NCI-H82 (cell line): ENCODE measurements around the gene RPUSD3.
"Not testable (repeated sequence)": the region's sequence is repeated elsewhere in the genome, so short reads cannot be mapped to it uniquely, and the experiment has no call there.

Experiments used
- DNase-seq: peaks from one replicate; lab custom pipeline; 2025; lab: John Stamatoyannopoulos, UW

RPUSD3 gene, protein sequence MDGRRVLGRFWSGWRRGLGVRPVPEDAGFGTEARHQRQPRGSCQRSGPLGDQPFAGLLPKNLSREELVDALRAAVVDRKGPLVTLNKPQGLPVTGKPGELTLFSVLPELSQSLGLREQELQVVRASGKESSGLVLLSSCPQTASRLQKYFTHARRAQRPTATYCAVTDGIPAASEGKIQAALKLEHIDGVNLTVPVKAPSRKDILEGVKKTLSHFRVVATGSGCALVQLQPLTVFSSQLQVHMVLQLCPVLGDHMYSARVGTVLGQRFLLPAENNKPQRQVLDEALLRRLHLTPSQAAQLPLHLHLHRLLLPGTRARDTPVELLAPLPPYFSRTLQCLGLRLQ

DNA sequence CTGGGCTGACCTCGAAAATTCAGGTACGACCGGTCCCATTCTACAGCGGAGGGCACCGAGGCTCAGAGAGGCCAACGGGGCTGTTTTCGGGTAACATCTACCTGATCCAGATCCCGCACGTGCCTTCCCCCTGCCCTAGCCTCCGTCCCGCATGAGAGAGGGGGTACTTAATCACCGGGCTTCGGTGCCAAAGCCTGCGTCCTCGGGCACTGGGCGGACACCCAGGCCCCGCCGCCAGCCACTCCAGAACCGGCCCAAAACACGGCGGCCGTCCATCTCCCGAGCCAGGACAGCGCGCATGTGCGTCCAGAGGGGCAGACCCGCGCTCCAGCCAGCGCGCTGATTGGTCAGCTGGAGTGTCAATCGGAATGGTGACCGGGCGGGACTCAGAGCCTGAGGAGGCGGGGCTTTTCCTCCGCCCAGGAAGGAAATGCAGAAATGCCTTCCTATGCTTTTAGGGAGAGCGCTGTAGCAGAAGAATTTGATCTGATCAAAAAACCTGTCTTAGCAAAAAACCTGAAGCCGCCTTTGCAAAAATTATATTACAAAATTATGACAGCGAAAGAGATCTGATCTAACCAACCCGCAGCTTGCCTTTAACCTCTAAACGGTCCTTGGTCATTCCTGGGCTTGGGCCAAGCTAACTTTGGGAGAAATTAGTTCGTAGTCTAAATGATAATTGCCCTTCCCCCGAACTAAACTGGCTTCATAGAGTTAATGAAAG, at the start of gene RPUSD3:
Gene RPUSD3, minus strand, starts transcription at position 294 of the 724 bp plus-strand sequence. Its CDS starts 18 bp downstream, at position 276.
- peak; percentile 94 for DNase-seq

DNA sequence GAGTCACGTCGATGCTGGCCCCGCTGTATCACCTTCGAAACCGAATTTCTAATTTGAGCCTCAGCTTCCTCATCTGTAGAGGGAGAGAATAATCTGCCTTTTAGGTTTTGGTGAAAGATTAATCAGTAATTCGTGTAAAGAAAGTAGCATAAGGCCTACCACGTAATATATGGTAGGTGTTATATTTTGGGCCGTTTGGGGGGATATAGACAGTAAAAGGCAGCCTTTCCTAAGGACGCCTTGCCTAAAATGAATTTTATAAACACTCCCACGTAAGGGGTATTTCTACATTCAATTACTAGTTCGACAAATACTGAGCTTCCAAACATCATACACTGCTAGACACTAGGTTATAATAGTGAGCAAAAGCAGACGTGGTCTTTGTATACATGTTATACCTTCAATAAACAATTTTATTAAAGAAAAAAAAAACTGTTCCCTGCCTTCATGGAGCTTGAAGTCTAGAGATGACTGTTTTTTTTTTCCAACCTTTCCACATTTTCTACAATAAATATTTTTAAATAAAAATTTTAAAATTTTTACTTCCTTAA, 47.3 kb upstream of the RPUSD3 start:
- no peak for DNase-seq

DNA sequence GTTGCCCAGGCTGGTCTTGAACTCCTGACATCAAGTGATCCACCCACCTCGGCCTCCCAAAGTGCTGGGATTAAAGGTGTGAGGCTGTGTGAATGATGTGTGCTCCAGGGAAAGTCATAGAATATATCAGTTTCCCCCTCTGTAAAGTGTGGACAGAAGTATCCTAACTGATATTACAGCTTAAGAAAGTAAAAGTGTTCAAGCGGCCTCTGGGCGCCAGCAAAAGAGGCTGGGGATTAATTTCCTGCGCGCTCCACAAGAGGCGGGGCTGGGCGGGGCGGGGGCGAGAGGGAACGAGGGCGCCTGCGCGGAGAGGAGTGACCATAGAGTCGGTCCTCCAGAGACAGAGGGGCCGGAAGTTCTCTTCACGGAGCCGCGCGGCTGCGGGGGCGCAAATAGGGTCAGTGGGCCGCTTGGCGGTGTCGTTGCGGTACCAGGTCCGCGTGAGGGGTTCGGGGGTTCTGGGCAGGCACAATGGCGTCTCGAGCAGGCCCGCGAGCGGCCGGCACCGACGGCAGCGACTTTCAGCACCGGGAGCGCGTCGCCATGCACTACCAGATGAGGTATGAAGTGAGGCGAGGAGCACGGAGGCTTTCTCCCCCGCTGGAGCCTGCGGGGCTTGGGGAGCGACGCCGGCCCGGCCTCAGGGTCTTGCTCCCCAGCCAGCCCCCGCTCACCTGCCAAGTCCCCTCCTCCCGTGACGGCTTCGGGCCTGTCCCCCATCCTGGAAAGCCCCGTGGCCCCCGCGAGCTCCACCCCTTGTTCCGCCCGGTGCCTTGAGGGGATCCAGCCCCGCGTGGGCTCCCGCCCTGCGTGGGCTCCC, 46.7 kb upstream of the RPUSD3 start, which contains the start of gene JAGN1:
Gene JAGN1, plus strand, starts transcription at position 362 of the 823 bp plus-strand sequence. Its CDS starts 113 bp downstream, at position 475.
- DNase-seq, result peak; percentile 94

DNA sequence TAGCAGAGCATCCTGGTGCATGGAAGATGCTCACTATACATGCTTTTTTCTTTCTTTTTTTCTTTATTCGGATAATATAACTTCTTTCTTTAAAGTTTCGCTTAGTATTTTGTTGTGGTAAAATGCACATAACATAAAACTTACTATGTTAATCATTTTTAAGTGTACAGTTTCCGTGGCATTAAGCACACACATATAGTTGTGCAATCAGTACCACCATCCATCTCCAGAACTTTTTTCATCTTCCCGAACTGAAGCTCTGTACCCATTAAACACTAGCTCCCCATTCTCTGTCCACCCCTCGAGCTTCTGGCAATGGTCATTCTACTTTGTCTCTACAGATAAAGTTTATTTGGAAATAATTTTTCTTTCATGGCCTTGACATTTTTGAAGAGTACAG, 45.6 kb upstream of the RPUSD3 start:
- DNase-seq, result no peak

DNA sequence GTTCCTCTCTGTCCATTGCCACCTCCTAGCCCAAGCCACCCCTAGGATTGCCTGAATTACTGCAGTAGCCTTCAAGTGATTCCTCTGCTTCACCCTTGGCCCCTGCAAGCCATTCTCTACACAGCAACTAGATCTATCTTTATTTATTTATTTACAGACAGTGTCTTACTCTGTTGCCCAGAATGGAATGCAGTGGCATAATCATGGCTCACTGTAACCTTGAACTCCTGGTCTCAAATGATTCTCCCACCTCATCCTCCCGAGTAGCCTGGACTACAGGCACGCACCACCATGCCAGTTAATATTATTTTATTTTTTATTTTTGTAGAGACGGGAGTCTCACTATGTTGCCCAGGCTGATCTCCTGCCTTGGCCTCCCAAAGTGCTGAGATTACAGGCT, 44.7 kb upstream of the RPUSD3 start:
- no peak for DNase-seq

DNA sequence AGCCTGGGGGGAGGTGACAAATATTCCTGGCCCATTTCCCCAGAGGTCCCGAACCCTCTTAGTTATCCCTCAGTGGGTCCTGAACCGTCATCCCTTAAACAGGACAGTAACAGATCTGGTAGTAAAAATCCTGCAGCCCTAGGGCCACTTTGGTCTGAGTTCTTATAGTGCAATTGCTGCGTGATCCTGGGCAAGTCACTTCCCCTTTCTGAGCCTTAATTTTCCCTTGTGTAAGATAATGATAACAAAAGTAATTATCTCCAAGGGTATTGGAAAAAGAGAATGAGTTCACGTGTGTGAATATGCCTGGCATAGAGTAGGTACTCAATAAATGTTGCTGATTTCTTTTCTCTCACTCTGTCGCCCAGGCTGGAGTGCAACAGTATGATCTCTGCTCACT, 43.7 kb upstream of the RPUSD3 start:
- DNase-seq, result no peak

DNA sequence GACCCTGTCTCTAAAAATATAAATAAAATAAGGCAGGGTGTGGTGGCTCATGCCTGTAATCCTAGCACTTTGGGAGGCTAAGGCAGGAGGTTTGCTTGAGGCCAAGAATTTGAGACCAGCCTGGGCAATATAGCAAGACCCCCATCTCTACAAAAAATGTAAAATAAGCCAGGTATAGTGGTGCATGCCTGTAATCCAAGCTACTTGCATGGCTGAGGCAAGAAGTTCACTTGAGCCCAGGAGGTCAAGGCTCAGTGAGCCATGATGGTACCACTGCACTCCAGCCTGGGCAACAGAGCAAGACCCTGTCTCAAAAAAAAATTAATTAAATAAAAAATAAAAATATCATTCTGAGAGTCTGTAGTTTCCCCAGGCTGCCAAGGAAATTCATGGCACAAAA, 42.5 kb upstream of the RPUSD3 start:
- no peak for DNase-seq

DNA sequence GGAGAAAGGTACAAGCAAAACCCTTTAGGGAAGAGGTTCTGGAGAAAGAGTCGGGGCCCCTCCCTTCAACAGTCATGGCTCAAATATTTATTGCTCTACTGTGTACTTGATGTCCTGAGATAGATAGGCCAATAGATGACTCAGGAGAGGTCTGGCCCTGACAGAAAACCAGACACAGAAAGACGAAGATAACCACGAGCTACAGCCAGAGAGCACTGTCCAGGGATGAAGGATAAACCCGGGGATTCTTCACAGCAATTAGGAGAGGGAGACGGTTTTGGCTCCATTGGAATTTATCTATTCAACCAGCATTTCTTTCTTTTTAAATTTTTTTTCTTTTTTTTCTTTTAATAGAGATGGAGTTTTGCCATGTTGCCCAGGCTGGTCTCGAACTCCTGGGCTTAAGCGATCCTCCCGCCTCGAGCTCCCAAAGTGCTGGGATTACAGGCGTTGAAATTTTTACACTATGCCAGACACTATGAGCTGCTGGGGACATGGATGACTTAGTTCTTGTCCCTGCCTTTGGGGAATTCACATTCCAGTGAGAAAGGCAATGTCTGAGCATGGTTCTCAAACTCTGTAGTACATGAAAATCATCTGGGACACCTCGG, 40.9 kb upstream of the RPUSD3 start:
- no peak for DNase-seq

DNA sequence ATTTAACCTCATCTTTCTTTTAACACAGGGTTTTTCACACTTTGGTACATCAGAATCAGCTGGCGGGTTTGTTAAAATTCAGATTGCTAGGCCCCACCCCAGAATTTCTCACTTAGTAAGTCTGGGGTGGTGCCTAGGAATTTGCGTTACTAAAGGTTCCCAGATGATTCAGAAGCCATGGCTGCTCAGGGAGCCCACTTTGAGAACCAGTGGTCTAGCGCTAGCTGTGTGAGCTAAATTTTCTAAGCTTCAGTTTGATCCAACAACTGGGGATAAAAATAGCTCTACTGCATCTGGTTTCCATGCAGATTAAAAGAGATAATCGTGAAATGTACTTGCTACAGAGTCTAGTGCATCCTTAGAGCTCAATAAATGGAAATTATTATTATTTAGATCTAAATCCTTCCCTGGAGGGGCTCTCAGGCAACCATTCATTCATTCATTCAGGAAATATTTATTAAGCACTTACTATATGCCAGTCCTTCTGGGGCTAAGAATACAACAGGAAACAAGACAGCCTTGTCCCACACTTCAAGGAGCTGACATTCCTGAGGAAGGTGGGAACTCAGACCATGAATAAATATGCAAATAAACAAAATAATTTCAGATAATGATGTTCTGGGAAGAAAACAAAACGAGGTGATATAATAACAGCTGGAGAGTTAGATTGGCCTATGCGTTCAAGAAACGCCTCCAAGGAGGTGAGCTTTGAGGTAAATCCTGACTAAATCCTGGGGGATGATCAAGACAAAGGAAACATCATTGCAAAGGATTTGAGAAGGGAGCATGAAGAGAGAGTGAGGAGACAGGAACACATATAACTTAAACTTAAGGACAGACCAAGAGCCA, 40.1 kb upstream of the RPUSD3 start:
- DNase-seq, result no peak

DNA sequence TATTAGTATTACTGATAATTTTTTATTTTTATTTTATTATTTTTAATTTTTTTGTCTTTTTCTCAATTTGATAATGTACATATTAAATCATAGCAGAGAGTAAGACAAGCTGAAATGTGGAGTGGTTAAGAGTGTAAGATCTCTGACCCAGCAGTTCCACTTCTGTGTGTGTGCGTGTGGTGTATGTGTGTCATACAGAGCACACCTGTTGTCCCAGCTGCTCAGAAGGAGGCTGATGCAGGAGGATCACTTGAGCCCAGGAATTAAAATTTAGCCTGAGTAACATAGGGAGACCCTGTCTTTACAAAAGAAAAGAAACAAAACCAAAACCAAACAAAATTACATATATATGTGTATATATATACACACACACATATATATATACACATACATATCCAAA, 37.6 kb upstream of the RPUSD3 start:
- DNase-seq, result peak; percentile 34

DNA sequence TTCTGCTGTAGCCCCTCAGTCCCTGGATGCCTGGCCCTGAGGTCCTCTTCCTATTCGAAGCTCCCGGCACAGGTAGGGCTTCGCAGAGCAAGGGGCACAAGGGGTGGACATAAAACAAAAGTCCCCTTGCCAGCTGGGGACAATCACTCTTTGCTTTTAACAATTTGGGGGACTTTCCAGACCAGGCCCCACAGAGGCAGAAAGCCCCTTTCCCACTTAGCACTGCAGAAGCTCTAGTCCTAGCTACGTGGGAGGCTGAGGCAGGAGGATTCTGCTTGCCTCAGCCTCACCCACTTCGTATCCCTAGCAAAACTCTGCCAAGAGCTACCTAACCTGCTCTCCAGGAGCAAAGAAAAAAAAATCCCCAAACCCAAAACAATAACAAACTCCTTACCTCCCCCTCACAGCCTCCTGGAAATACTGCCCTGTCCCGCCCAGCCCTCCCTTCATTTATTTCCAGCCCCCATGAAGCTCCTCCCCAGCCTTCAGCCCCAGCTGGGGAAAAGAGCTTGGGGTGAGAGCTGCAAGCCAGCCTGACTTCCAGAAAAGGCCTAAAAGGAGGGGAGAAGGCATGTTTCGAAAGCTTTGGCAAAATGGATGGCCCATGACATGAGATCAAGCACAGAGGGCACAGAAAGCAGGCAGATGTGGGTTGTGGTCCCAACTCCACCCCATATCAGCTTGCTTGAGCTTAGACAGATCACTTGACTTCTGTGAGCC, 36.2 kb upstream of the RPUSD3 start, which contains the start of gene CIDEC:
Gene CIDEC, minus strand, starts transcription at position 424 of the 720 bp plus-strand sequence. CDS start 1,767 bp downstream, outside the sequence.
- peak; percentile 20 for DNase-seq

DNA sequence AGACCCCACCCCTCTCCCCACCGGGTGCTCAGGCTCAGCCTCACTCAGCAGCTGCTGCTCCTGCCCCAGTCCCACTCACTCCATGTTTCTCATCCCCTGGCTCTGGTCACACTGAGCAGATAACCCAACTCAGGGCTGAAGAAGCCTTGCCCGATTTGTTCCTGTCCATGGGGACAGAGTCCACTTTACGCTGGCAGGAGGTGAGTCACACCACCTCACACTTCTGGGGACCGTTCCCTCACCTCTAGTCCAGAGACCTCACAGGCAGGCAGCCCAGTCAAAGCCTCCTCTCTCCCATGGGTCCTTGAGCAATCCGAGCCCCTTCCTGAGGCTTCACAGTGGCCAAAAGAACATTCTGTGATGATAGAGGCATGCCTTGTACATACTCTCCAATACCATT, 34.9 kb upstream of the RPUSD3 start:
- DNase-seq, result no peak

DNA sequence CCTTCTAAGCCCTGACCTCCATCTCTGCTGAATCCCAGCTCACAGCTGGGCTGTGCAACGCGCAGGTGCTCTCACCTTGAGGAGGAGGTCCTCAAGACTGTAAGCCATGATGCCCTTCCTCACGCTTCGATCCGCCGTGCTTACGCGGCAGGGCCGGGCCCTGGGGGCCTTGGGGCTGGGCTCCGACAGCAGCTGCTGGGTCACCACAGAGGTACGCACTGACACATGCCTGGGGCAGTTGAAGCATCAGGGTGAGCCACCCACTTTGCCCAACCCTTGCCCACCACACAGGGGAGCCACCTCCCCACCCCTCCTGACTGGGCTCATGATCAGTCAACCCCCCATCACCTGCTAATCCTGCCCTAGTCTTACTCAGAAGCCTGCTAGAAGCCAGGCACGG, 33.2 kb upstream of the RPUSD3 start:
- DNase-seq, result no peak

DNA sequence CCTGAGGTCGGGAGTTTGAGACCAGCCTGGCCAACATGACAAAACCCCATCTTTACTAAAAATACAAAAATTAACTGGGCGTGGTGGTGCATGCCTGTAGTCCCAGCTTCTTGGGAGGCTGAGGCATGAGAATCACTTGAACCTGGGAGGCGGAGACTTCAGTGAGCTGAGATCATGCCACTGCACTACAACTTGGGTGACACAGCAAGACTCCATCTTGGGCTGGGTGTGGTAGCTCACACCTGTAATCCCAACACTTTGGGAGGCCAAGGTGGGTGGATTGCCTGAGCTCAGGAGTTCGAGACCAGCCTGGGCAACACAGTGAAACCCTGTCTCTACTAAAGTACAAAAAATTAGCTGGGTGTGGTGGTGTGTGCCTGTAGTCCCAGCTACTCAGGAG, 32.4 kb upstream of the RPUSD3 start:
- not testable (repeated sequence) for DNase-seq

DNA sequence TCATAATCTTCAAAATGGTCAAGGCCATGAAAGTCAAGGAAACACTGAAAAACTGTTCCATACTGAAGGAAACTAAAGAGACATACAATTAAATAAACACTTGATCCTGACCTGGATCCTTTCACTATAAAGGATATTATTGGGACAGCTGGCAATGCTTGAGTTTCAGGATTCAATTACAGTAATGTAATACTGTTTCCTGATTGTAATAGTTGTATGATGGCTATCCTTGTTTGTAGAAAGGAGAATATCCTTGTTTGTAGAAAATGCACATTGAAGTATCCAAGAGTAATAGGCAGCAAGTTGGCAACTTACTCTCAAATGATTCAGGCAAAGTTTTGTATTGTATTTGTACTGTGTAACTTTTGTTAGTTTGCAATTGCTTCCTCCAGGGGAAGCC, 31.6 kb upstream of the RPUSD3 start:
- no peak for DNase-seq

DNA sequence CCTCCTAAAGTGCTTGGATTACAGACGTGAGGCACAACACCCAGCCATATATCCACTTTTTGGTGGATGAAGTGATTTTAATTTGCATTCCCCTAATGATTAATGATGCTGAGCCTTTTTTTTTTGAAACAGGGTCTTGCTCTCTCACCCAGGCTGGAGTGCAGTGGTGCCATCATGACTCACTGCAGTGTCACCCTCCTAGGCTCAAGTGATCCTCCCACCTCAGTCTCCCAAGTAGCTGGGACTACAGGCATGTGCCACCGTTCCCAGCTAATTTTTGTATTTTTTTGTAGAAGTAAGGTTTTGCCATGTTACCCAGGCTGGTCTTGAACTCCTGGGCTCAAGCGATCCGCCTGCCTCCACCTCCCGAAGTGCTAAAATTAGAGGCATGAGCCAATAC, 28.3 kb upstream of the RPUSD3 start:
- DNase-seq, result not testable (repeated sequence)

DNA sequence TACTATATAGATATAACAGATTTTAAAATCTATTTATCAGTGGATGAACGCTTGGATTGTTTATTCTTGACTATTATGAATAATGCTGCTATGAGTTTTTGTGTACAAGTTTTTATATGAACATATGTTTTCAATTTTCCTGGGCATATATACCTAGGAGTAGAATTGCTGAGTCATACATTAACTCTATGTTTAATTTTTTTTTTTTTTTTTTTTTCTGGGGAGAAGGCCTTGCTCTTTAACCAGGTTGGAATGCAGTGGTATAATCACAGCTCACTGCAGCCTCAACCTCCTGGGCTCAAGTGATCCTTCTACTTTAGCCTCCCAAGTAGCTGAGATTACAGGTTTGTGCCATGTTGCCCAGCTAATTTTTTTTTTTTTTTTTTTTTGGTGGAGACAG, 27.2 kb upstream of the RPUSD3 start:
- no peak for DNase-seq

DNA sequence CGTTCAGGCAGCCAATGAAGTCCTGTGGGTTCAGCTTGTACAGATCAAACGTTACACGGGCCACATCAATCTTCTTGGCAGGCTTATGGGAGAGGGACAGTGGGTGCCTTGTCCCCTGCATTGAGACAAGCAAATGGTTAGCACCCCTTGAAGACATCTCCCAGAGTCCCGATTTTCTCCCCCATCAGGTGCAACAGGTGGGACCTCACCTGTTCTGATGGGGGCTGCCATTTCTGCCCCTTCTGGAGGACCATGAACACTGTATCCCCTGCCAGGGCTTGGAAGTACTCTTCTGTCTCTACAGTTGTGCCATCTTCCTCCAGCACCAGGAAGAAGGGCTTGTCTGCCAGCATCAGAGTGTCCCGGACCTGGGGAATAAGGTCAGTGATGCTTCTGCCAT, 26.1 kb upstream of the RPUSD3 start:
- no peak for DNase-seq

DNA sequence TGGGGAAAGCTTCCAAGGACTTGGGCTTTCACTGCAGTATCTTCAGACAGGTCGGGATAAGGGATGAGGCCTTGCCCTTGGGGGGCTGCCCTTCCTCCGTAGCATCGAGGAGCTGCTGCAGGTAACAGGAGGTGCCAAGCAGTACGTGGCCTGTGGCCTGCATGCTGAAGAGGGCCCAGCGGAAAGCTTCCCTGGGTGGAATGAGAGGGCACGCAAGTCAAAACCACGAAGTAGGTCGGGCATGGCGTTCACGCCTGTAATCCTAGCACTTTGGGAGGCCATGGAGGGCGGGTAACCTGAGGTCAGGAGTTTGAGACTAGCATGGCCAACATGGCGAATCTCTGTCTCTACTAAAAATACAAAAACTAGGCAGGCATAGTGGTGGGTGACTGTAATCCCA, 23.3 kb upstream of the RPUSD3 start:
- DNase-seq, result no peak

DNA sequence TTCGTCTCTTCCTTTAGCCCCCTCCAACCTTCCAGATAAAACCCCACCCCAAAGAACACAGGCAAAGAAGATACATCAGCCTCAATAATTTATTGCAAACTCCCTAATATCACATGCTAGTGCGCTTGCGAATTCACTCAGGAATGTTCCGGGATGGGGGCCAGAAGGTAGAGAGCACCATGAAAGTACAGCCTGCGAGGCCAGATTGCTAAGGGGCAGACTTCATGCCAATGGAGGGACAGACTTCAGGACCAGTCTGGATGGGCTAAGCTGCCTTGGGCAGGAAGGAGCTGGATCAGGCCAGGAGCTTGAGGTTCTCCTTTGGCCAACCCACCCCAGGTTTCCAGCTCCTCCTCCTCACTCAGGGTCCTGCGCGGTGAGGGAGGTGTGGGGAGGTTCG, 22.8 kb upstream of the RPUSD3 start:
- DNase-seq, result no peak
